Colonic mucosa (tissue), 4 donors: Measurements from ENCODE around the gene FIGN. TPM values are rescaled to one million over a fixed set of nuclear protein-coding genes. Genes with fewer than 3 reads are reported as not detected.

ENCODE experiments used
- DNase-seq: peaks from one replicate; pipeline ENCODE4 v3.0.0-alpha.2; 2020
- H3K27ac ChIP-seq: fragments of 200-600 bp; one replicate; pipeline ENCODE4 v1.8.0; 2021
- H3K27me3 ChIP-seq: fragments of 200-600 bp; one replicate; pipeline ENCODE4 v1.8.0; 2021
- H3K36me3 ChIP-seq: fragments of 200-600 bp; one replicate; pipeline ENCODE4 v1.8.0; 2021
- H3K4me1 ChIP-seq: fragments of 200-600 bp; one replicate; pipeline ENCODE4 v1.8.0; 2021; ENCODE audit warnings: mild to moderate bottlenecking
- H3K4me3 ChIP-seq: fragments of 200-600 bp; one replicate; pipeline ENCODE4 v1.8.0; 2021
- H3K9ac ChIP-seq, 2 donors: one replicate each; pipeline ENCODE4 v1.7.0; 2013; ENCODE audit warnings: control low read depth in 2 of 2, low read depth in 2 of 2, low read length in 2 of 2
- H3K9me3 ChIP-seq: fragments of 200-600 bp; one replicate; pipeline ENCODE4 v1.8.0; 2021
- intact Hi-C: fragments of 100-400 bp; cut with DNase I; formaldehyde crosslinking; loops from one replicate; pipeline ENCODE4 v1.14.1; 2022
- total RNA-seq, 2 donors: library from RNA; stranded (reverse); fragmentation: NEBNext Ultra II Directional in 1 of 2; extraction: Animal tissue kit (Norgen Biotek cat#: 25700) in 1 of 2; gene quantifications; one replicate each; pipeline ENCODE4 v1.2.1, GENCODE V29; 2021
- TF ChIP-seq, protein P1 (sequence below): fragments of 200-600 bp; IDR thresholded peaks from one replicate; pipeline ENCODE4 v1.8.0; 2022; ENCODE audit warnings: antibody characterized with exemption, mild to moderate bottlenecking
- donor health status: healthy.
- donor health status: DM: no; HTN: no; CAD: no.
- donor health status: DM: no; HTN: no; CAD: no.

FIGN gene
- total RNA-seq, 2 donors from 2014 or later: 0.58 to 0.89 TPM

DNA sequence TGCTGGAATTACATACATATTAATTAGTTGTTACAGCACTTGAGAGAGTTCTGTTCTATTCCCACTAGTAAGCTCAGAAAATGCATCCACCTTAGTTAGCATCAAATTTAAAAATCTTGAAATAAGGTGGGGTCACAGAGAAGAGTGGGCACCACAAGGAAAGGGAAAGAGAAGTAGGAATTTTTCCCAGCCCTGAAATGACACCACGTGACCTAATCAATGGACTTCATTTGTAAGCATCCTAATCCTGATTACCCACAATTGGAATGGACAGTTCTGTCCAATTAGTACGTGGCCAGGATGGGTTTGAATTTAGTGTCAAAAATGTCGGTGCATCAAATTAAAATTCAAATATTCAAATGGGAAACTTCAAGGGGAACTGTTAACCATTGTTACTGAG, 186.8 kb downstream of the FIGN start:
- intact Hi-C loops: no loop called here
- Histone ChIP-seq H3K36me3 (no peaks in the 10 kb centered on the region), H3K9me3 (no peaks in the 10 kb centered on the region), H3K9ac (no peak overlapping the region), H3K4me3 (no peak overlapping the region), H3K4me1 (no peaks in the 10 kb centered on the region), H3K27ac (no peak overlapping the region), H3K27me3 (no peaks in the 10 kb centered on the region)
- TF ChIP-seq, protein P1, sequence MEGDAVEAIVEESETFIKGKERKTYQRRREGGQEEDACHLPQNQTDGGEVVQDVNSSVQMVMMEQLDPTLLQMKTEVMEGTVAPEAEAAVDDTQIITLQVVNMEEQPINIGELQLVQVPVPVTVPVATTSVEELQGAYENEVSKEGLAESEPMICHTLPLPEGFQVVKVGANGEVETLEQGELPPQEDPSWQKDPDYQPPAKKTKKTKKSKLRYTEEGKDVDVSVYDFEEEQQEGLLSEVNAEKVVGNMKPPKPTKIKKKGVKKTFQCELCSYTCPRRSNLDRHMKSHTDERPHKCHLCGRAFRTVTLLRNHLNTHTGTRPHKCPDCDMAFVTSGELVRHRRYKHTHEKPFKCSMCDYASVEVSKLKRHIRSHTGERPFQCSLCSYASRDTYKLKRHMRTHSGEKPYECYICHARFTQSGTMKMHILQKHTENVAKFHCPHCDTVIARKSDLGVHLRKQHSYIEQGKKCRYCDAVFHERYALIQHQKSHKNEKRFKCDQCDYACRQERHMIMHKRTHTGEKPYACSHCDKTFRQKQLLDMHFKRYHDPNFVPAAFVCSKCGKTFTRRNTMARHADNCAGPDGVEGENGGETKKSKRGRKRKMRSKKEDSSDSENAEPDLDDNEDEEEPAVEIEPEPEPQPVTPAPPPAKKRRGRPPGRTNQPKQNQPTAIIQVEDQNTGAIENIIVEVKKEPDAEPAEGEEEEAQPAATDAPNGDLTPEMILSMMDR: no peak
- no peak for DNase-seq
